HEK293 (cell line): Measurements from ENCODE around the gene TBC1D14.

Source experiments
- CTCF ChIA-PET: fragments of 350-600 bp; formaldehyde crosslinking; extraction: SDS; loops from one replicate; lab custom pipeline; 2021; ENCODE audit warnings: antibody characterized with exemption; lab: Yijun Ruan, JAX
- POLR2A ChIA-PET: fragments of 300-600 bp; formaldehyde crosslinking; extraction: SDS; loops from one replicate; lab custom pipeline; 2020; ENCODE audit warnings: antibody characterized with exemption, inconsistent platforms; lab: Yijun Ruan, JAX
- H3K27ac ChIP-seq: fragments of 200-500 bp; sonication (Bioruptor generic); 2 replicates; pipeline ENCODE4 v1.5.1; 2014; ENCODE audit warnings: low read depth, low read length, control low read depth, inconsistent platforms; ENCODE audit errors: extremely low read depth
- H3K36me3 ChIP-seq, 2 experiments: fragments of 200-500 bp in 1 of 2; sonication (Bioruptor generic) in 1 of 2; 1 replicate in 1 of 2; 2 replicates in 1 of 2; pipeline ENCODE4 v1.5.1; 2014 to 2017; ENCODE audit warnings: inconsistent platforms in 2 of 2, low read length in 2 of 2; ENCODE audit not compliant: control insufficient read depth in 2 of 2, insufficient read depth in 1 of 2
- H3K4me1 ChIP-seq: fragments of 200-500 bp; sonication (Bioruptor generic); 2 replicates; pipeline ENCODE4 v1.5.1; 2014; ENCODE audit warnings: mild to moderate bottlenecking, low read length, inconsistent platforms; ENCODE audit not compliant: control insufficient read depth, insufficient read depth
- H3K4me3 ChIP-seq: 2 replicates; pipeline ENCODE4 v1.5.1; 2011; ENCODE audit warnings: low read depth, mild to moderate bottlenecking, control low read depth, low read length, moderate library complexity
- H3K9me3 ChIP-seq: fragments of 200-500 bp; sonication (Bioruptor generic); 2 replicates; pipeline ENCODE4 v1.5.1; 2014; ENCODE audit warnings: low read depth, low read length, inconsistent platforms; ENCODE audit not compliant: control insufficient read depth, insufficient read depth
- GLIS1 ChIP-seq: fragments of 450-650 bp; formaldehyde crosslinking; IDR thresholded peaks from 2 replicates; pipeline ENCODE4 v1.5.1; 2016; ENCODE audit warnings: missing biosample characterization, missing genetic modification characterization
- HIC1 ChIP-seq: fragments of 450-650 bp; formaldehyde crosslinking; IDR thresholded peaks from 2 replicates; pipeline ENCODE4 v1.5.1; 2016; ENCODE audit warnings: missing biosample characterization, missing genetic modification characterization
- INSM2 ChIP-seq: fragments of 450-650 bp; formaldehyde crosslinking; IDR thresholded peaks from 2 replicates; pipeline ENCODE4 v1.5.1; 2016; ENCODE audit warnings: missing biosample characterization, missing genetic modification characterization
- ZBTB20 ChIP-seq: fragments of 450-650 bp; formaldehyde crosslinking; IDR thresholded peaks from 2 replicates; pipeline ENCODE4 v1.5.1; 2016; ENCODE audit warnings: missing biosample characterization, missing genetic modification characterization
- ZNF157 ChIP-seq: fragments of 450-650 bp; formaldehyde crosslinking; IDR thresholded peaks from 2 replicates; pipeline ENCODE4 v1.5.1; 2016; ENCODE audit warnings: missing biosample characterization, missing genetic modification characterization
- ZNF2 ChIP-seq: fragments of 450-650 bp; formaldehyde crosslinking; IDR thresholded peaks from 2 replicates; pipeline ENCODE4 v1.5.1; 2016; ENCODE audit warnings: missing biosample characterization, missing genetic modification characterization
- ZNF221 ChIP-seq: fragments of 450-650 bp; formaldehyde crosslinking; IDR thresholded peaks from 2 replicates; pipeline ENCODE4 v1.5.1; 2017; ENCODE audit warnings: missing biosample characterization, missing genetic modification characterization, borderline replicate concordance
- ZNF24 ChIP-seq: fragments of 450-650 bp; formaldehyde crosslinking; IDR thresholded peaks from 2 replicates; pipeline ENCODE4 v1.5.1; 2016; ENCODE audit warnings: missing biosample characterization, missing genetic modification characterization
- ZNF26 ChIP-seq: fragments of 450-650 bp; formaldehyde crosslinking; IDR thresholded peaks from 2 replicates; pipeline ENCODE4 v1.5.1; 2016; ENCODE audit warnings: missing biosample characterization, missing genetic modification characterization
- ZNF280C ChIP-seq: fragments of 450-650 bp; formaldehyde crosslinking; IDR thresholded peaks from 2 replicates; pipeline ENCODE4 v1.5.1; 2016; ENCODE audit warnings: missing biosample characterization, missing genetic modification characterization
- ZNF341 ChIP-seq: fragments of 450-650 bp; formaldehyde crosslinking; IDR thresholded peaks from 2 replicates; pipeline ENCODE4; 2016; ENCODE audit warnings: low read depth, missing biosample characterization, missing genetic modification characterization
- ZNF362 ChIP-seq: fragments of 450-650 bp; formaldehyde crosslinking; IDR thresholded peaks from 2 replicates; pipeline ENCODE4 v1.5.1; 2016; ENCODE audit warnings: missing biosample characterization, missing genetic modification characterization
- ZNF639 ChIP-seq: fragments of 450-650 bp; formaldehyde crosslinking; IDR thresholded peaks from 2 replicates; pipeline ENCODE4 v1.5.1; 2016; ENCODE audit warnings: missing biosample characterization, missing genetic modification characterization
- ZNF704 ChIP-seq: fragments of 450-650 bp; formaldehyde crosslinking; IDR thresholded peaks from 2 replicates; pipeline ENCODE4 v1.5.1; 2016; ENCODE audit warnings: missing biosample characterization, missing genetic modification characterization
- ZXDB ChIP-seq: fragments of 450-650 bp; formaldehyde crosslinking; IDR thresholded peaks from 2 replicates; pipeline ENCODE4 v1.5.1; 2016; ENCODE audit warnings: missing biosample characterization, missing genetic modification characterization

TBC1D14 gene

GRCh38 chr4:6923507-6923906, 13.9 kb downstream of the TBC1D14 start:
- no peak overlapping the region for H3K4me3 ChIP-seq
- no peak overlapping the region for H3K27ac ChIP-seq
- CTCF ChIA-PET, result no interaction called here
- no peaks in the 10 kb centered on the region for H3K9me3 ChIP-seq
- TF ChIP-seq ZNF2 (tag by site-specific recombination), result no peak
- no peak for TF ChIP-seq ZNF639
- TF ChIP-seq ZNF24 (tag by site-specific recombination), result no peak
- TF ChIP-seq ZXDB, result no peak
- TF ChIP-seq ZNF362, result no peak
- no peak for TF ChIP-seq ZNF157 (tag by site-specific recombination)
- TF ChIP-seq INSM2, result no peak
- TF ChIP-seq HIC1, result no peak
- no peak for TF ChIP-seq ZNF704 (tag by site-specific recombination)
- TF ChIP-seq ZBTB20 (tag by site-specific recombination), result no peak
- POLR2A ChIA-PET, result no interaction called here
- H3K4me1 ChIP-seq, result peaks cover 2% of the 10 kb centered on the region; the same call in 1 of the 2 replicates
- H3K36me3 ChIP-seq, result peaks cover 0 to 31% of the 10 kb centered on the region in 2 experiments; a peak in 1 of 3 replicates

- Histone ChIP-seq H3K27ac (no peak overlapping the region), H3K4me1 (peaks cover 2% of the 10 kb centered on the region; the same call in 1 of the 2 replicates), H3K9me3 (no peaks in the 10 kb centered on the region), H3K36me3 (peaks cover 0 to 31% of the 10 kb centered on the region in 2 experiments; a peak in 1 of 3 replicates), H3K4me3 (no peak overlapping the region)
- CTCF ChIA-PET, result no interaction called here
- TF ChIP-seq GLIS1 (0 out of 2 replicates have a peak, but pooled peaks have one; percentile 8), ZNF26 (tag by site-specific recombination) (no peak), ZNF221 (no peak), ZNF341 (tag by site-specific recombination) (no peak), ZNF280C (tag by site-specific recombination) (no peak)
- POLR2A ChIA-PET, result no interaction called here
These were observed 14.7 kb downstream of the TBC1D14 start for GRCh38 chr4:6924361-6924779.
